Mucosa of stomach (tissue), 1 donor: Measurements from ENCODE around the gene SLC39A11.

Experiments used
- H3K27me3 ChIP-seq: one replicate; pipeline ENCODE4 v1.7.0; 2013; ENCODE audit warnings: mild to moderate bottlenecking, low read length; ENCODE audit not compliant: control insufficient read depth, insufficient read depth
- H3K36me3 ChIP-seq: one replicate; pipeline ENCODE4 v1.7.0; 2013; ENCODE audit warnings: low read length; ENCODE audit not compliant: control insufficient read depth, insufficient read depth
- H3K4me1 ChIP-seq: one replicate; pipeline ENCODE4 v1.7.0; 2013; ENCODE audit warnings: mild to moderate bottlenecking, low read length; ENCODE audit not compliant: control insufficient read depth, insufficient read depth
- H3K4me3 ChIP-seq: one replicate; pipeline ENCODE4 v1.7.0; 2013; ENCODE audit warnings: low read length
- H3K9ac ChIP-seq: one replicate; pipeline ENCODE4 v1.7.0; 2013; ENCODE audit warnings: mild to moderate bottlenecking, low read length, moderate library complexity
- H3K9me3 ChIP-seq: one replicate; pipeline ENCODE4 v1.7.0; 2013; ENCODE audit warnings: mild to moderate bottlenecking, low read length, moderate library complexity; ENCODE audit not compliant: control insufficient read depth
- donor health status: Pancreatic carcinoma.

SLC39A11 gene

DNA sequence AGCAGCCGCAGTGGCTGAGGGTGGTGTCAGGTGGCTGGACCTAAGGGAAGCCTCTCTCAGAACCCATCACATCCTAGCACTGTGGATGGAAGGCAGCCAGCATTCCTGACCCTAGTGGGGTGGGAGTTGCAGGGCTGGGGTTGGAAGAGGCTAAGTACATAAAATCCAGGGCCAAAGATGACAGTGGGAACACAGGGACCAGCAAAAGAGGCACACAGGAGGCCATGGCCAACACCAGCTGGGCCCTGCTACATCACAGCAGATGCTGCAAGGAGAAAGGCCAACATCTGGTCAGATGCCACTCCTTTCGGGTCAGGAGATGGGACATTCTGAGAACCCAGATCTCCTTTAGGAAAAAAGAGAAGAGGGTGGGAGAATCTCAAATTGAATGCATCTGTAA, 415.4 kb downstream of the SLC39A11 start:
- Histone ChIP-seq H3K9me3 (no peaks in the 10 kb centered on the region), H3K4me1 (no peaks in the 10 kb centered on the region), H3K4me3 (no peak overlapping the region), H3K27me3 (no peaks in the 10 kb centered on the region), H3K36me3 (no peaks in the 10 kb centered on the region), H3K9ac (no peak overlapping the region)

DNA sequence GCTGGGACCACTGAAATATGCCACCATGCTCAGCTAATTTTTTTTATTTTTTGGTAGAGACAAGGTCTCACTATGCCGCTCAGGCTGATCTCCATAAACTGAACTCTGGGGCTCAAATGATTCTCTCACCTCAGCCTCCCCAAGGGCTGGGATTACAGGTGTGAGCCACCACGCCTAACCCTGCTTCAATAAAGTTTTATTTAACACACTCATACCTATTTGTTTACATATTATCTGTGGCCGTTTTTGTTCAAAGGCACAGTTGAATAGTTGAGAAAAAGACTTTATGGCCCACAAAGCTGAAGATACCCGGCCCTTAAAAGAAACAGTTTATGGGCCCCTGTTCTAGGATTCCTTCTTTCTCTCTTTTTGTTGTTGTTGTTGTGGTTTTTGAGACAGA, 419.8 kb downstream of the SLC39A11 start:
- Histone ChIP-seq H3K36me3 (no peaks in the 10 kb centered on the region), H3K4me3 (no peak overlapping the region), H3K9ac (no peak overlapping the region), H3K4me1 (no peaks in the 10 kb centered on the region), H3K9me3 (no peaks in the 10 kb centered on the region), H3K27me3 (no peaks in the 10 kb centered on the region)

DNA sequence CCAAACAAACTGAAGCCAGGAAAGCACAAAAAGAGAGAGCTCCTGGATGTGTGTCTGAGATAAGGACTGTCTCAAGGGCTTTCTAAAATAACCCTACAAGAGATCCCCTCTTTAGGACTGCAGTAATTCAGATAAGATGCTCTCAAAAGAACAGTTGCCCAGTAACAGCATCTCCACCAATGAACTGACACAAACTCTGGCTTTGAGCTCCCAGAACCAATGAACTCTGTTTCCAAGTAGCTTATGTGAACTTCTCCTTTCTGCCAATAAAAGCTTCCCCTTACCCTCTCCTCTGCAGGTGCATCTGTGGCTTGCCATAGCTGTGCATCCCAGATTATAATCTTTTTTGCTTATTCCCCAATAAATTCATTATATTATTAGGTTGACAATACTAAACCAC, 421.5 kb downstream of the SLC39A11 start:
- Histone ChIP-seq H3K9me3 (no peaks in the 10 kb centered on the region), H3K36me3 (no peaks in the 10 kb centered on the region), H3K27me3 (no peaks in the 10 kb centered on the region), H3K4me1 (no peaks in the 10 kb centered on the region), H3K4me3 (no peak overlapping the region), H3K9ac (no peak overlapping the region)

DNA sequence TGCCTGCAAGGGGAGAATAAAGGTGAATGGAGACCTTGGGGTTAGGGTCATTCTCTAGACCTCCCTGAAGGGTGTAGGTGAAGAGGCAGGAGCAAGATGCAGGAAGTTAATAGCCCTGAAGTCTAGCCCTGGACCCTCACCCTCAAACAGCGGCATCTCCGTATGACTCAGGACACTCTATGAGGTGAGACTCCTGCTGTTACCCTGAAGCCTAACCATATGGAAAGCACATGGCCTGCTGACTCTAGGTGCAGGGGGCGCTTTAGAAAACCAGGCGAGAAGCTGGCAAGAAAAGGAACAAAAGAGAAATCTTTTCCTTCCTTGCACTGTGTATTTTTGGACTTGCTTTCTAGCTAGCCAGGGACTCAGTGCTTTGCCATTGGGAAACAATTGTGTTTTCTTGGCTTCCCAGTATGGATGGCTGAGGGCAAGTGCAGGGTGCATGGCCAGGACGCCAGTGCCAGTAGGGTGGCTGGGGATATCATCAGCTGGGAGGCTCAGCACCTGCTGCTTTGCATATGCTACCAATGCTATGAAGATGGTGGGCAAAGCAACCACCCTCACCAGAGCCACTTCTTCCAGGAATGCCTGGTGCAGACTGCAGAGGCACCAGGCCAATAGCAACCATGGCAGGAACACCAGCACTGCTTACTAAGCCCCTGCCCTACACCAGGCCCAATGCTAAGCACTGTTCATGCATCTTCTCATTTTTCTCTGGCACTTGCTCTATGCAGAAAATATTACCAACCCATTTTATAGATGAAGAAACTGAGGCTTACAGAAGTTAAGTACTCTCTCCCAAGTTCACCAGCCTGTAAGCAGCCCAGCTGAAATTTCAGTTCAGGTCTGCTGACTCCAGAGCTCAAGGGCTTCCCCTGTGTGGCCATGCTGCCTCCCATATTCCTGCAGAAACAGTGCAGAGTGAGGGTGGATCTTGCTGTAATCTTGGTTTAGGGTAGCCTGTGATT, 425.1 kb downstream of the SLC39A11 start:
- no peak overlapping the region for H3K9ac ChIP-seq
- no peaks in the 10 kb centered on the region for H3K36me3 ChIP-seq
- H3K9me3 ChIP-seq = no peaks in the 10 kb centered on the region
- H3K27me3 ChIP-seq = no peaks in the 10 kb centered on the region
- H3K4me1 ChIP-seq = no peaks in the 10 kb centered on the region
- H3K4me3 ChIP-seq = no peak overlapping the region

DNA sequence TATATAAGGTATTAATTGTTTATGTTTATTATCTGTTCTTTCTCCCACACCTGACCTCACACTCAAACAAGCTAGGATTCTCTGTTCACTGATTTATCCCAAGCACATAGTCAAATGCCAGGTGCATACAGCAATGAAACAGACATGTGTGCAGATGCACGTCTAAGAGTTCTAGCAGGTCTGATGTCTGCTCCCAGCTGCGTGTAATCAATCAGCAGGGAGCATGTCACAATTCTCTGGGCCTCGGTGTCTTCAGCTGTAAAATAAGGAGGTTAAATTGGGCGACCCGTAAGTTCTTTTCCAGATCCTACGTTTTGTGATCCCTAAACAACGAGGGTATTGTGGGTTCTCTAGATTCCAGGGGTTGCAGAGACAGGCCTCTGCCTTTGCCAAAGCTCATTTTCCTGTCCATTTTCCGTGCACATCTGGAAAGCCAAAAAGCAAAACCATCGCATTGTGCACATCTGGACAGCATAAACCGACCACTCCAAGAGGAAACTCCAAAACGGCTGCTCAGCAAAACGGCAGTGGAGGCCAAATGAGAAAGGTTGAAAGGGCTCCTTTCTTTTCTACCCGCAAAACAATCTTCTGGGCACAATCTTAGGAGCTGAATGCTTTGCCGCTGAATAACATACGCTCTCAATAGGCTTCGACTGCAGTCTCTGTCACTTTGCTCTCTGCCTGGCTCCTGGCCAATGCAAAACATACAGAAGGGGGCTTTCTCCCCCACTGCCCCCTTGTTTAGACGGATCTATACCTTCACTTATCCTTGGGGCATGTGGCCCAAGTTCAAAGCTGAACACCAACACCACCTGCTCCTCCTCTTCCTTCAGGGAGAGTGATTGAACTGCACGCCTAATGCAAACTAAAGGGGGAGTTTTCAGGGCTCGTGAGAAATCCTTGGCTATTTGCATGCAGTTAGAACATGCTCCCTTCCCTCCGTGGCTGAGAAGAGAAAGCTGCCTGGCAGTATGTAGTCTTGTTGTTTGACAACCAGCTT, 426.3 kb downstream of the SLC39A11 start:
- Histone ChIP-seq H3K36me3 (no peaks in the 10 kb centered on the region), H3K9me3 (no peaks in the 10 kb centered on the region), H3K4me1 (peaks cover 10% of the 10 kb centered on the region), H3K9ac (no peak overlapping the region), H3K4me3 (no peak overlapping the region), H3K27me3 (no peaks in the 10 kb centered on the region)

DNA sequence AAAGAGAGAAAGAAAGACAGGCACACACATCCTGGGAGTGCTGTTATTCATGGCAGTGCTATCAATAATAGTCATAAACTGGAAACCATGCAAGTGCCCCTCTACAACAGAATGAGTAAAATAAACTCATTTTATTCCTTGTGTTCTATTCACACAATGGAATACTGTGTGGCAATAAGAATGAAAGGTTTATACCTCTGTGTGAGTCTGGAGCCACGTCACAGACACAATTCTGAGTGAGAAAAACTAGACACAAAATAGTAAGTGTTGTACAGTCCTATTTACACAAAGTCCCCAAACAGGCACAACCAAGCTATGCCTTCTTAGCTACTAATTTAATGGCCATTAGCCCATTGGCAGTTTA, 429.7 kb downstream of the SLC39A11 start:
- Histone ChIP-seq H3K4me3 (no peak overlapping the region), H3K36me3 (no peaks in the 10 kb centered on the region)

DNA sequence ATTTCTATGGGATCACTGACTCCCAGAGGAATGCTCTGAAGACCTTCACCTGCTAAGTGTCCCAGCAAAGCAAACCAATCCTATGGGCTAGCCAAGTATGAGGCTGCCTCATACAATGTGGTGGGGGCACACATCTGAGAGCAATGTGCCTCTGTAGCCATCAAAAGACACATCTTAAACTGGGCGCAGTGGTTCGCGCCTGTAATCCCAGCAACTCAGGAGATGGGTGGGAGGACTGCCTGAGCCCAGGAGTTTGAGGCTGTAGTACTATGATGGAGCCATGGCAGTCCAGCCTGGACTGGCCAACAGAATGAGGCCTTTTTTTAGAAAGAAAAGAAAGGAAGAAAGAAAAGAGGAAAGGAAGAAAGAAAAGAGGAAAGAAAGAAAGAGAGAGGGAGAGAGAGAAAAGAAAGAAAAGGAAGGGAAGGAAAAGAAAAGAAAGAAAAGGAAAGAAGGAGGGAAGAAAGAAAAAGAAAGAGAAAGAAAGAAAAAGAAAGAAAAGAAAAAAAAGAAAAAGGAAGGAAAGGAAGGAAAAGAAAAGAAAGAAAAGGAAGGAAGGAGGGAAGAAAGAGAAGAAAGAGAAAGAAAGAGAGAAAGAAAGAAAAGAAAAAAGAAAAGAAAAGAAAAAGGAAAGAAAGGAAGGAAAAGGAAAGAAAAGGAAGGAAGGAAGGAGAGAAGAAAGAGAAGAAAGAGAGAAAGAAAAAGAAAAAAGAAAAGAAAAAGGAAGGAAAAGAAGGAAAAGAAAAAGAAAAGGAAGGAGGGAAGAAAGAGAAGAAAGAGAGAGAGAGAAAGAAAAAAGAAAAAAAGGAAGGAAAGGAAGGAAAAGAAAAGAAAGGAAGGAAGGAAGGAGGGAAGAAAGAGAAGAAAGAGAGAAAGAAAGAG, 430.3 kb downstream of the SLC39A11 start:
- no peaks in the 10 kb centered on the region for H3K27me3 ChIP-seq
- H3K9ac ChIP-seq = no peak overlapping the region
- H3K4me1 ChIP-seq = peaks cover 21% of the 10 kb centered on the region
- no peaks in the 10 kb centered on the region for H3K9me3 ChIP-seq
- H3K4me3 ChIP-seq = no peak overlapping the region
- no peaks in the 10 kb centered on the region for H3K36me3 ChIP-seq

More for the DNA sequence above, 429.7 kb downstream of the SLC39A11 start:
- Histone ChIP-seq H3K27me3 (no peaks in the 10 kb centered on the region), H3K9me3 (no peaks in the 10 kb centered on the region), H3K9ac (no peak overlapping the region), H3K4me1 (peaks cover 16% of the 10 kb centered on the region)

DNA sequence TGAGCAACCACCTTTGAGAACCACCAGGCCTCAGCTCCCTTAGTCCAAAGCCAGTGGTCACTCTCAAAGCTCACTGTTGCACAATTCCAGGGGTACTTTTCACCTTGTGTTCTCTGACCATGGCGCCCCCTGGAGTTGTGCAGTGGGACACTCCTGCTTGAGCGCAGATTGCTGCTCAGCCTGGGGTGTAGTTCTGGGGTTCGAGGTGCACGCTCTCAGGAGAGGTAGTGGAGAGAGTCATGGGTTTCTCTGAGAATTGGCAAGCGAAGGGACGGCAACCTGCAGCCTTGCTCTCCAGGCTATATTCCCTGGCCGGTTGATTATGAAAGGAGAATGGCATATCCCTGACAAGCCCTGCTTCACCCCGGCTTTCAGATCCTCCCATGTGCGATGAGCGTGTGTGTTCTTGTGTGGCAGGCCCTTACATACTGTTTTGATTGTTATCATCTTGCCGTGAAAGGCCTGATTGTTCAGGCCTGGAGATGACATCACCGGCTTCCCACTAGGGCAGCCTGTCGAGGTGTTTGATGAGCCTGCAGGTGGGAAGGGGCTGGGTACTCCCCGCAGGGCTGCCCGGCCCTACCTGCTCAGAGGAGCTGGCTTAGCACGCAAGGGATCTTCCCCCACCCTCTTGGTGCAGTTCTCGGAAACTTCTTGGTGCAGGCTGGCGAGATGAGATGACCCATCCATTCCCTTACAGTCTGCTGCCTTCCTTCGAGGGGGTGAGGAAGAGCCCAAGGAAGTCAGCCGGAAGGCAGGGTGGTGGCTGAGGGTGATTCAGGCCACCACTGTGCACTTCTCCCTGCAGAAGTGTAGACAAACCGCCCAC, 431.2 kb downstream of the SLC39A11 start:
- Histone ChIP-seq H3K27me3 (no peaks in the 10 kb centered on the region), H3K9ac (no peak overlapping the region), H3K36me3 (no peaks in the 10 kb centered on the region), H3K4me3 (no peak overlapping the region), H3K9me3 (no peaks in the 10 kb centered on the region), H3K4me1 (peaks cover 21% of the 10 kb centered on the region)

DNA sequence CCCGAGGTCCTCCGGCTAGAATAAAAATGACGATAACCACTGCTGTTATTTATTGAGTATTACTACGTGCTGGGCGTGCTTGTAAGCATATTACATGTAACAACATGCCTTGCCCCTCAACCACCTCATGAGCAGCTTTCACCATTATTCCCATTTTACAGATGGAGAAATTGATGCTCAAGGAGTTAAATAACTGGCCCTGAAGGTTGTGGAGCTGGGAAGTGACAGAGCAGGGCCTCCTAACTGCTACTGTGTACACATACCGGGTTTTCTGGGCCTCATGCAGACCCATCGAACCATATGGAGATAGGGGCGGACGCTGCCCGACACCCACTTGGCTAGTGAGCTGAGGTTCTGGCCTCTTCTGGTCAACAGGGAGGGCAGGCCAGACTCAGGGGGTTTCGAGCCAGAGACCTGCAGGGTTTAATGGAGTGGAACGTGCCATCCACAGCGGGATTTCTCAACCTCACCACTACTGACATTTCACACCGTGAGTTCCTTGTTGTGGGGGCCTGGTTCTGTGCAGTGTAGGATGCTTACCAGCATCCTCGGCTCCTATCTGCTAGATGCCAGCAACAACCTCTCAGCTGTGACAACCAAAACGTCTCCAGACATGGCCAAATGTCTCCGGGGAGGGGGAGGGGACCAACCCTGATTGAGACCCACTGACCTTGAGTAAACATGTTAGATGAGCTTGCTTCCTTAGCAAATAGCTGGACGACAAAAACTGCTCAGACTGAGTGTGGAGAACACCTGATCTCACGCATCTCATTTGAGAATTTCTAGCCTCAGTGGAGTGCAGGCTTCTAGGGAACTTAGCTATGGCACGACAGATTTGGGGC, 432.0 kb downstream of the SLC39A11 start:
- Histone ChIP-seq H3K9me3 (no peaks in the 10 kb centered on the region), H3K4me3 (no peak overlapping the region), H3K4me1 (peaks cover 23% of the 10 kb centered on the region), H3K36me3 (no peaks in the 10 kb centered on the region), H3K27me3 (no peaks in the 10 kb centered on the region), H3K9ac (no peak overlapping the region)

DNA sequence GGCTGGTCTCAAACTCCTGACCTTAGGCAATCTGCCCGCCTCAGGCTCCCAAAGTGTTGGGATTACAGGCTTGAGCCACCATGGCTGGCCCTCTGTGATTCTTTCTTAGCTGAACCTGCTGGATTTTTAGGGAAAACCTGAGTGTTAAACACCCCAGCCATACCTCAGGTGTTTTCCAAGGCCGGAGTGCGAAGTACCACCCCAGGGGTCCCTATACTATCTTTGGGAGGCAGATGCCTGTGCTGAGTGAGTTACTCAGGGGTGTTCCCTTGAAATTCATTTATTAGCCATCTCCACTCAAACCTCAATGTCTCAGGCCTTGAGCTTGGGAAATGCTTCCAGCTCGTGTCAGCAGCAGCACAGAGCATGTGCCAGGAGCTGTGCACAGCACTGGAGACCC, 432.7 kb downstream of the SLC39A11 start:
- no peaks in the 10 kb centered on the region for H3K36me3 ChIP-seq
- no peak overlapping the region for H3K4me3 ChIP-seq
- no peaks in the 10 kb centered on the region for H3K27me3 ChIP-seq
- H3K9me3 ChIP-seq = no peaks in the 10 kb centered on the region
- peaks cover 30% of the 10 kb centered on the region for H3K4me1 ChIP-seq
- no peak overlapping the region for H3K9ac ChIP-seq
